KMS-11 (cell line): ENCODE data around the gene CCT8L2.
"Not testable (repeated sequence)": the region's sequence is repeated elsewhere in the genome, so short reads cannot be mapped to it uniquely, and the experiment has no call there.

Source experiments
- H2AFZ ChIP-seq: fragments of 200-600 bp; sonication (generic); 2 replicates; pipeline ENCODE4 v1.6.1; 2016; ENCODE audit warnings: antibody characterized with exemption, mixed run types, low read depth
- H3K27ac ChIP-seq: fragments of 200-600 bp; sonication (generic); 2 replicates; pipeline ENCODE4 v1.6.1; 2016; ENCODE audit warnings: mild to moderate bottlenecking, mixed run types
- H3K27me3 ChIP-seq: fragments of 200-600 bp; sonication (generic); 2 replicates; pipeline ENCODE4 v1.6.1; 2017; ENCODE audit warnings: mild to moderate bottlenecking, low read depth, mixed run types, moderate library complexity; ENCODE audit not compliant: insufficient read depth
- H3K36me3 ChIP-seq: fragments of 200-600 bp; sonication (generic); 2 replicates; pipeline ENCODE4 v1.6.1; 2017; ENCODE audit warnings: mild to moderate bottlenecking, mixed run types; ENCODE audit not compliant: insufficient read depth
- H3K4me1 ChIP-seq: fragments of 200-600 bp; sonication (generic); 2 replicates; pipeline ENCODE4 v1.6.1; 2016; ENCODE audit warnings: mild to moderate bottlenecking, low read depth, mixed run types; ENCODE audit not compliant: poor library complexity, severe bottlenecking
- H3K4me2 ChIP-seq: fragments of 200-600 bp; sonication (generic); 2 replicates; pipeline ENCODE4 v1.7.0; 2016; ENCODE audit warnings: mild to moderate bottlenecking, mixed run types
- H3K4me3 ChIP-seq: fragments of 200-600 bp; sonication (generic); IDR thresholded peaks from 2 replicates; pipeline ENCODE4 v1.6.1; 2017; ENCODE audit warnings: low read depth, low read length, mixed read lengths; ENCODE audit not compliant: insufficient read depth
- H3K79me2 ChIP-seq: fragments of 200-600 bp; sonication (generic); 2 replicates; pipeline ENCODE4 v1.6.1; 2016; ENCODE audit warnings: low read depth, mixed run types; ENCODE audit not compliant: insufficient read depth
- H3K9ac ChIP-seq: fragments of 200-600 bp; sonication (generic); 2 replicates; pipeline ENCODE4 v1.6.1; 2016; ENCODE audit warnings: mild to moderate bottlenecking, mixed run types
- H4K20me1 ChIP-seq: fragments of 200-600 bp; sonication (generic); 2 replicates; pipeline ENCODE4 v1.6.1; 2016; ENCODE audit warnings: mild to moderate bottlenecking, mixed run types; ENCODE audit not compliant: insufficient read depth
- TF ChIP-seq, protein P1 (sequence below): fragments of 200-600 bp; sonication (generic); conservative IDR thresholded peaks from 2 replicates; pipeline ENCODE4 v1.6.1; 2017; ENCODE audit warnings: low read depth, mild to moderate bottlenecking, antibody characterized with exemption, low read length, moderate library complexity, mixed read lengths

CCT8L2 gene

DNA sequence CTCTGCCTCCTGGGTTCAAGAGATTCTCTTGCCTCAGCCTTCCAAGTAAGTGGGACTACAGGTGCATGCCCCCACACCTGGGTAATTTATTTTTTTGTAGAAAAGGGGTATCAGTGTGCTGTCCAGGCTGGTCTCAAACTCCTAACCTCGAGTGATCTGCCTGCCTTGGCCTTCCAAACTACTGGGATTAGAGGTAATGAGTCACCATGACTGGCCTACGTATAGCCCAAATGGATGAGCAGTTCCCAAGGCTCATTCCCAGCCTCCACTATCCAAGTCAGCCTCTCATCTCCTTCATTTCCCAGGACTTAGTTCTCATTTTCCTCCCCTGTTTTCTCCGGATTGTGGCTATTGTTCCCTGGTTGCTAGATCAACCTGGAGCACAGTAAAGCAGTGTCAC, 5.6 kb downstream of the CCT8L2 start:
- Histone ChIP-seq H2AFZ (no peak overlapping the region), H3K4me1 (no peaks in the 10 kb centered on the region), H3K27me3 (no peaks in the 10 kb centered on the region), H3K79me2 (no peaks in the 10 kb centered on the region), H3K4me3 (no peak overlapping the region), H3K36me3 (no peaks in the 10 kb centered on the region), H3K4me2 (no peak overlapping the region), H3K27ac (no peak overlapping the region), H4K20me1 (no peaks in the 10 kb centered on the region), H3K9ac (no peak overlapping the region)
- TF ChIP-seq, protein P1, sequence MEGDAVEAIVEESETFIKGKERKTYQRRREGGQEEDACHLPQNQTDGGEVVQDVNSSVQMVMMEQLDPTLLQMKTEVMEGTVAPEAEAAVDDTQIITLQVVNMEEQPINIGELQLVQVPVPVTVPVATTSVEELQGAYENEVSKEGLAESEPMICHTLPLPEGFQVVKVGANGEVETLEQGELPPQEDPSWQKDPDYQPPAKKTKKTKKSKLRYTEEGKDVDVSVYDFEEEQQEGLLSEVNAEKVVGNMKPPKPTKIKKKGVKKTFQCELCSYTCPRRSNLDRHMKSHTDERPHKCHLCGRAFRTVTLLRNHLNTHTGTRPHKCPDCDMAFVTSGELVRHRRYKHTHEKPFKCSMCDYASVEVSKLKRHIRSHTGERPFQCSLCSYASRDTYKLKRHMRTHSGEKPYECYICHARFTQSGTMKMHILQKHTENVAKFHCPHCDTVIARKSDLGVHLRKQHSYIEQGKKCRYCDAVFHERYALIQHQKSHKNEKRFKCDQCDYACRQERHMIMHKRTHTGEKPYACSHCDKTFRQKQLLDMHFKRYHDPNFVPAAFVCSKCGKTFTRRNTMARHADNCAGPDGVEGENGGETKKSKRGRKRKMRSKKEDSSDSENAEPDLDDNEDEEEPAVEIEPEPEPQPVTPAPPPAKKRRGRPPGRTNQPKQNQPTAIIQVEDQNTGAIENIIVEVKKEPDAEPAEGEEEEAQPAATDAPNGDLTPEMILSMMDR: no peak

DNA sequence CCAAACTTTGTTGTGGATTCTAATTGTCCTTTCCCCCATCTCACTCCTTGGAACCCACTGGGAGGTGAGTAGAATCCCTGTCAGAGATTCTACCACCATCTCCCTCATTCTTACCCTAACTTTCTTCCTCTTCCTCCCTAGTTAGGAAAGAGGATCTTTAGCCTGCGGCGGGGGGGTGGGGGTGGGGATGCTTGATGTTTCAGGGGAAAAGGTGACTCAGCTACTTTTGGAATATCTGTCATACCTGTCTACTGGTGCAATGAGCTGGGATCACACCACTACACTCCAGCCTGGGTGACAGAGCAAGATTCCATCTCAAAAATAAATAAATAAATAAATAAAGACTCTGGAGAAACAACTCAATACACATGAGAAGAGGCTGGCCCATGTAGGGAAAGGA, 6.4 kb downstream of the CCT8L2 start:
- Histone ChIP-seq H3K27me3 (no peaks in the 10 kb centered on the region), H3K4me2 (no peak overlapping the region)
- TF ChIP-seq, protein P1: no peak

DNA sequence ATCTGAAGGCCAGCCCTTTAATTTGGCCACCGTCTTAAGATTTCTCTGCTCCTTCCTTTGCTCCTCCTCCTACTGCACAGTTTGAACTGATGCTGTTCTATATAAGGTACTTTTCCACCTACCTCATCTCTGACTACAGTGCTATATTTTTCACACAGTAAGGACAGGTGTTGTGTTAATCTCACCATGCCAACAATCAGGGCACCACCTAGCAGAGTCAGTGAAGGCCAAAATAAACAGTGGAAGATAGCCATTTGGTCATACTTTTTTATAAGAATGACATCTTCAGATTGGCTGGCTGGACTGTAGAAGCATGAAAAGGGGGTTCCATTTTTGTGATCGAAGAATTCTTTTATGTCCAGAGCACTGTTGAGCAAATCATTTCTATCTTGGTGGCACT, 11.7 kb downstream of the CCT8L2 start:
- not testable (repeated sequence) for H3K27me3 ChIP-seq, H3K9ac ChIP-seq

More for the DNA sequence above, 6.4 kb downstream of the CCT8L2 start:
- no peak overlapping the region for H3K4me3 ChIP-seq
- H3K27ac ChIP-seq: no peak overlapping the region
- H3K9ac ChIP-seq: no peak overlapping the region
- no peaks in the 10 kb centered on the region for H3K4me1 ChIP-seq
- H4K20me1 ChIP-seq: no peaks in the 10 kb centered on the region
- no peaks in the 10 kb centered on the region for H3K36me3 ChIP-seq
- no peak overlapping the region for H2AFZ ChIP-seq
- no peaks in the 10 kb centered on the region for H3K79me2 ChIP-seq

DNA sequence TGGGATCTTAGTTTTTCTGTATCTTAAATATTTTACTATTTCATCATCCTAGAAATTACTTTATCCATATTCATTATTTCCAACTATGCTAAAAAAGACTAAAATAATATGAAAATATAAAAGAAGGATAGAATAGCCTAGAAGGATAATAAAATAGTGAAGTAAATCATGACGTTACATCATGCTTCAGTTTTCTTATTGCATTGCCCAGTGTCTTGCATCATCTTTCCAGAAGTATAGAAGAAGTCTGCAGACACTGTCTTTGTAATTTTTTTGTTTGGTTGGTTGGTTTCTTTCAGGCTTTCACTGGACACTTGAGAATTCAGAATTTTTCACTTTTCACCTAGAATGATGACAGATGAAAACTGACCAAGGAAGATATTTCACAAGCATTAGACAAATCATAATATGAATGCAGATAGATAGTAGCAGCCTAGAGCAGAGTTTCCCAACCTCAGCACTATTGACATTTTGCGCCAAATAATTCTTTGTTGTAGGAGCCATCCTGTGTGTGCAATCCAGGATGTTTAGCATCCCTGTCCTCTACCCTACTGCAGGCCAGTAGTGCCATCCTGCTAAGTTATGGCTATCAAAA, 23.3 kb downstream of the CCT8L2 start:
- not testable (repeated sequence) for H3K79me2 ChIP-seq, H3K9ac ChIP-seq, H3K27me3 ChIP-seq, H3K36me3 ChIP-seq, H3K27ac ChIP-seq, H4K20me1 ChIP-seq, H3K4me1 ChIP-seq, H3K4me2 ChIP-seq, H2AFZ ChIP-seq, H3K4me3 ChIP-seq

More for the DNA sequence above, 11.7 kb downstream of the CCT8L2 start:
- not testable (repeated sequence) for H3K4me1 ChIP-seq, H3K79me2 ChIP-seq, H3K36me3 ChIP-seq, H3K27ac ChIP-seq, H2AFZ ChIP-seq, H4K20me1 ChIP-seq, H3K4me3 ChIP-seq, H3K4me2 ChIP-seq

DNA sequence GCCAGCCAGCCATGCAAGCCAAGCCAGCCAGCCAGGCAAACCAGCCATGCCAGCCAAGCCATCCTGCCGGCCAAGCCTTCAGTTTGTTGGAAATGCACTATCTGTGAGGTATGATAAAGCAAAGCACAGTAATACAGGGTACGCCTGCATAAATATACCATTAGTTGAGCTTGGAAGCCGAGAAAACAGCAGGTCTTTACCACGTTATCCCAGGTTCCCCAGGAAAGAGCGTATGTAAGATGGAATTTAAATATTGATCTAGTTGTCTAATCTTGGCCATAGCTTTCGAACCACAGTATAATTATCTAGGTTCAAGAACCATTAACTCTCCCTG, 24.2 kb downstream of the CCT8L2 start:
- TF ChIP-seq, protein P1: no peak
- Histone ChIP-seq H2AFZ (no peak overlapping the region), H3K4me2 (no peak overlapping the region), H3K4me1 (no peaks in the 10 kb centered on the region), H3K27ac (no peak overlapping the region), H3K9ac (no peak overlapping the region), H3K4me3 (no peak overlapping the region), H3K27me3 (no peaks in the 10 kb centered on the region), H3K79me2 (no peaks in the 10 kb centered on the region), H4K20me1 (no peaks in the 10 kb centered on the region), H3K36me3 (no peaks in the 10 kb centered on the region)

DNA sequence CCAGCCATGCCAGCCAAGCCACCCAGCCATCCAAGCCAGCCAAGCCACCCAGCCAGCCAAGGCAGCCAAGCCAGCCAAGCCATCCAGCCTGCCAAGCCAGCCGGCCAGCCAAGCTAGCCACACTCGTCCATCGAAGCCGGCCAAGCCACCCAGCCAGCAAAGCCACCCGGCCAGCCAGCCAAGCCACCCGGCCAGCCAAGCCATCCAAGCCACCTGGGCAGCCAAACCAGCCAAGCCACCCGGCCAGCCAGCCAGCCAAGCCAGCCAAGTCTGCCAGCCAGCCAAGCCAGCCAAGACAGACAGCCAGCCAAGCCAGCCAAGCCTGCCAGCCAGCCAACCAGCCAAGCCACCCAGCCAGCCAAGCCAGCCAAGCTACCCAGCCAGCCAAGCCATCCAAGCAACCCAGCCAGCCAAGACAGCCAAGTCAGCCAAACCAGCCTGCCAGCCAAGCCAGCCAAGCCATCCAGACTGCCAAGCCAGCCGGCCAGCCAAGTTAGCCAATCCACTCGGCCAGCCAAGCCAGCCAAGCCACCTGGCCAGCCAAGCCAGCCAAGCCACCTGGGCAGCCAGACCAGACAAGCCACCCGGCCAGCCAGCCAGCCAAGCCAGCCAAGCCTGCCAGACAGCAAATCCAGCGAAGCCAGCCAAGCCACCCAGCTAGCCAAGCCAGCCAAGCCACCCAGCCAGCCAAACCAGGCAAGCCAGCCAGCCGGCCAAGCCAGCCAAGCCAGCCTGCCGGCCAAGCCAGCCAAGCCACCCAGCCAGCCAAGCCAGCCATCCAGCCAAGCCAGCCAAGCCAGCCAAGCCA, 24.8 kb downstream of the CCT8L2 start:
- not testable (repeated sequence) for H3K27ac ChIP-seq, H4K20me1 ChIP-seq, H3K79me2 ChIP-seq, H3K4me1 ChIP-seq, H3K9ac ChIP-seq, H3K36me3 ChIP-seq, H3K4me3 ChIP-seq, H3K4me2 ChIP-seq, H3K27me3 ChIP-seq, H2AFZ ChIP-seq

DNA sequence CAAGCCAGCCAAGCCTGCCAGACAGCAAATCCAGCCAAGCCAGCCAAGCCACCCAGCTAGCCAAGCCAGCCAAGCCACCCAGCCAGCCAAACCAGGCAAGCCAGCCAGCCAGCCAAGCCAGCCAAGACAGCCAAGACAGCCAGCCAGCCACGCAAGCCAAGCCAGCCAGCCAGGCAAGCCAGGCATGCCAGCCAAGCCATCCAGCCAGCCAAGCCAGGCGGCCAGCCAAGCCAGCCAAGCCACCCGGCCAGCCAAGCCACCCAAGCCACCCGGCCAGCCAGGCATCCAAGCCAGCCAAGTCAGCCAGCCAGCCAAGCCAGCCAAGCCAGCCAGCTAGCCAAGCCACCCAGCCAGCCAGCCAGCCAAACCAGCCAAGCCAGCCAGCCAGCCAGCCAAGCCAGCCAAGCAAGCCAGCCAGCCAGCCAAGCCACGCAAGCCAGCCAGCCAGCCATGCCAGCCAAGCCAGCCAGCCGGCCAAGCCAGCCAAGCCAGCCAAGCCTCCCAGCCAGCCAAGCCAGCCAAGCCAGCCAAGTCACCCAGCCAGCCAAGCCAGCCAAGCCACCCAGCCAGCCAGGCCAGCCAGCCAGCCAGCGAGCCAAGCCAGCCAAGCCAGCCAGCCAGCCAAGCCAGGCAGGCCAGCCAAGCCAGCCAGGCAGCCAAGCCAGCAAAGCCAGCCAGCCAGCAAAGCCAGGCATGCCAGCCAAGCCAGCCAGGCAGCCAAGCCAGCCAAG, 26.0 kb downstream of the CCT8L2 start:
- not testable (repeated sequence) for H2AFZ ChIP-seq, H3K27ac ChIP-seq, H3K4me2 ChIP-seq, H3K79me2 ChIP-seq, H3K4me3 ChIP-seq, H3K36me3 ChIP-seq, H3K9ac ChIP-seq, H4K20me1 ChIP-seq, H3K27me3 ChIP-seq, H3K4me1 ChIP-seq
